K562 (cell line): ENCODE data around the gene THADA. TPM values are rescaled to one million over a fixed set of nuclear protein-coding genes. Genes with fewer than 3 reads are reported as not detected.

Experiments
- ATAC-seq: fragments of 200-7000 bp; cut with Tn5 transposase; 3 replicates; pipeline ENCODE4 v1.9.1; 2020; ENCODE audit warnings: moderate library complexity
- BruUV-seq: library from RNA; stranded (reverse); fragments of 400-500 nt; replicated peaks from 2 replicates; lab custom pipeline; 2021; lab: Mats Ljungman, UMichigan
- CTCF ChIA-PET: fragments of 300-600 bp; formaldehyde crosslinking; extraction: SDS; loops from one replicate; lab custom pipeline; 2021; ENCODE audit warnings: low intra/inter-chr PET ratio; lab: Yijun Ruan, JAX
- POLR2A ChIA-PET: fragments of 300-600, 350-650 bp; sonication (Branson Sonifier 250); formaldehyde crosslinking; extraction: SDS; loops from one replicate; lab custom pipeline; 2021; ENCODE audit warnings: antibody characterized with exemption, inconsistent platforms; lab: Yijun Ruan, JAX
- DNase-seq, 4 experiments: peaks; one replicate each; pipeline versions ENCODE4 v3.0.0 to v3.0.0-alpha.2; 2011 to 2018; ENCODE audit warnings: low spot score in 3 of 4, mixed read lengths in 3 of 4; ENCODE audit errors: extremely low read depth in 1 of 4
- FAIRE-seq: peaks from 2 replicates; lab custom pipeline; 2011; peaks lifted over from hg19 to GRCh38; lab: Jason Lieb, UNC
- H2AFZ ChIP-seq: 2 replicates; pipeline ENCODE4 v1.6.0; 2011; ENCODE audit warnings: low read depth, low read length, control low read depth, inconsistent platforms
- H3K27ac ChIP-seq: fragments of 200-600 bp; 3 replicates; pipeline ENCODE4 v1.8.0; 2011; ENCODE audit warnings: low read depth, mild to moderate bottlenecking, control low read depth, inconsistent platforms, low read length, moderate library complexity, mixed read lengths; ENCODE audit errors: extremely low read depth
- H3K27me3 ChIP-seq, 2 experiments: fragments of 300-600 bp in 1 of 2; 2 replicates in 1 of 2; 3 replicates in 1 of 2; pipeline versions ENCODE4 v1.6.0 to v1.8.0; 2011; ENCODE audit warnings: inconsistent platforms in 2 of 2, low read length in 2 of 2, mild to moderate bottlenecking in 1 of 2, mixed read lengths in 1 of 2, moderate library complexity in 1 of 2; ENCODE audit not compliant: control insufficient read depth in 2 of 2, insufficient read depth in 2 of 2
- H3K36me3 ChIP-seq: fragments of 300-600 bp; 3 replicates; pipeline ENCODE4 v1.8.0; 2011; ENCODE audit warnings: mild to moderate bottlenecking, low read length, inconsistent platforms; ENCODE audit not compliant: control insufficient read depth, insufficient read depth
- H3K4me1 ChIP-seq, 2 experiments: fragments of 200-600 bp in 1 of 2; replicated peaks in 1 of 2; 2 replicates in 1 of 2; 3 replicates in 1 of 2; pipeline versions ENCODE4 v1.5.1 to v1.8.0; 2011; ENCODE audit warnings: inconsistent platforms in 2 of 2, low read length in 2 of 2, mild to moderate bottlenecking in 1 of 2, mixed read lengths in 1 of 2, moderate library complexity in 1 of 2; ENCODE audit not compliant: control insufficient read depth in 2 of 2, insufficient read depth in 2 of 2
- H3K4me2 ChIP-seq: 2 replicates; pipeline ENCODE4 v1.6.1; 2011; ENCODE audit warnings: low read length, control low read depth, inconsistent platforms, mixed read lengths; ENCODE audit not compliant: insufficient read depth
- H3K4me3 ChIP-seq: fragments of 200-600 bp; sonication (generic), shearing (Covaris generic); 2 replicates; pipeline ENCODE4 v1.5.1; 2016; ENCODE audit warnings: control low read depth, inconsistent platforms
- H3K79me2 ChIP-seq: fragments of 200-600 bp; 3 replicates; pipeline ENCODE4 v1.8.0; 2011; ENCODE audit warnings: low read length, inconsistent platforms; ENCODE audit not compliant: control insufficient read depth, insufficient read depth
- H3K9ac ChIP-seq, 2 experiments: 2 replicates each; pipeline versions ENCODE4 v1.6.0 to v1.6.1; 2011; ENCODE audit warnings: low read depth in 2 of 2, low read length in 2 of 2, control low read depth in 1 of 2, inconsistent platforms in 1 of 2, mild to moderate bottlenecking in 1 of 2, mixed read lengths in 1 of 2; ENCODE audit not compliant: insufficient read depth in 1 of 2
- H3K9me1 ChIP-seq: one replicate; pipeline ENCODE4 v1.6.0; 2011; ENCODE audit warnings: inconsistent platforms, mild to moderate bottlenecking, low read length, moderate library complexity; ENCODE audit not compliant: control insufficient read depth, insufficient read depth
- H3K9me3 ChIP-seq: replicated peaks from 2 replicates; pipeline ENCODE4 v1.5.1; 2011; ENCODE audit warnings: low read depth, low read length, inconsistent platforms; ENCODE audit not compliant: control insufficient read depth, insufficient read depth
- H4K20me1 ChIP-seq: replicated peaks from 2 replicates; pipeline ENCODE4 v1.6.1; 2011; ENCODE audit warnings: low read length, inconsistent platforms, mixed read lengths; ENCODE audit not compliant: control insufficient read depth, insufficient read depth
- MAFF ChIP-seq: IDR thresholded peaks from 2 replicates; pipeline ENCODE4 v1.6.1; 2012; ENCODE audit warnings: low read length, improper control_type of control experiment
- RFX1 ChIP-seq: fragments of 450-650 bp; IDR thresholded peaks from 2 replicates; pipeline ENCODE4 v1.6.1; 2016; ENCODE audit warnings: mild to moderate bottlenecking, moderate library complexity
- WGBS: fragments of 100-300 bp; shearing (Covaris generic); methylation state at CpG from one replicate; pipeline ENCODE4 v1.1.6; 2016; ENCODE audit warnings: low coverage, mixed read lengths; ENCODE audit not compliant: insufficient coverage; ENCODE audit errors: missing lambda C conversion rate; 5-methylcytosine and 5-hydroxymethylcytosine counted together
- in situ Hi-C: fragments of 300-500 bp; cut with MboI; formaldehyde crosslinking; loops from 4 replicates; pipeline ENCODE4 v1.15.0; 2018; ENCODE audit warnings: inconsistent platforms, mixed read lengths
- intact Hi-C: fragments of 100-400 bp; cut with micrococcal nuclease; formaldehyde crosslinking; loops from 2 replicates; pipeline ENCODE4 v1.14.2; 2022
- polyA plus RNA-seq, 8 experiments: library from polyadenylated mRNA; depleted of rRNA in 4 of 8; stranded (reverse) in 5 of 8; unstranded in 3 of 8; fragments of >200 nt; fragmentation: Nextera tagmentation in 2 of 8; fragmentation: Illumina TruSeq in 1 of 8; extraction: Ambion mirVana in 2 of 8; extraction: Trizol in 1 of 8; gene quantifications; 2 replicates each; pipeline versions ENCODE4 v1.2.1 to v1.2.3, GENCODE V29; 2011 to 2014; ENCODE audit warnings: inconsistent platforms in 1 of 8, missing spikeins in 1 of 8
- total RNA-seq, 7 experiments: library from RNA; depleted of rRNA in 6 of 7; stranded (reverse); fragments of >200 nt in 6 of 7; fragmentation: Illumina TruSeq in 2 of 7; extraction: Trizol in 2 of 7; gene quantifications; 2 replicates each; pipeline versions ENCODE4 v1.2.1 to v1.2.3, GENCODE V29; 2011 to 2021; ENCODE audit warnings: low replicate concordance in 1 of 7
- TF ChIP-seq, protein P1 (sequence below): sonication (generic); formaldehyde crosslinking; IDR thresholded peaks from 2 replicates; pipeline ENCODE4 v1.8.0; 2022; ENCODE audit warnings: mild to moderate bottlenecking, missing genetic modification reagents

THADA gene
- total and polyA plus RNA-seq, 9 of the 15 experiments (the other 6 are each of a cell fraction or from before 2014, with no cell fraction given) = 17.8 to 34.7 (median 31.9) TPM

DNA sequence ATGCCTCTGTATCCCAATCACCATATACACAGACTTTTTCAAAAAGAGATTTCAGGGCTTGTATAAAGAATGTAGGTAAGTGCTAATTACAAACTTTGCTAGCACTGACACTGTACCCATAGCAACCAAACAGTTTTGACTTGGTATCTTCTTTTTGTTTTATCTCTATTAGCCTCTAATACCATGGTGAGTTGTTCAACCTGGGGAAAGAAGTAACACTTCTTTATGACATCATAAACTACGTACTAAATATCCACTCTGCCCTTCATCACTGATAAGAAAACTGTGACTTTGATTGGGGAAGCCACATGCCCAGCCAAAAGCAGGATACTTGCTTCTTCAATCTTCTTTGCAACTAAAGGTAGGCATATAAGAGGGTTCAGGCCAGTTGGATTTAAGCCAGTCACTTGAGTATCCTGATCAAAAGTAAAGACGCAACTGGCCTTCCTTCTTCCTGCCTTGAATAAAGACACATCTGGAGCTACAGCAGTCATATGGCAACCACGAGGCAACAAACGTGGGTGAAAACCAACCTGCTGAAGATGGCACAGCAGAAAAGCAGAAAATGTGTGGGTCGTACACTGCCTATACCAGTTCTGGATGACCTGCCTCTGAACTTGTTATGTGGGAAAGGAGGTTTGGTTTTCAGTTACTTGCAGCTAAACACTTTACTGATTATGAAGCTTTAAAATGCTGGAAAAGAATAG lies 16.4 kb downstream of the THADA start:
- H3K9ac ChIP-seq = no peak overlapping the region
- no peak for FAIRE-seq
- H2AFZ ChIP-seq = no peak overlapping the region
- 79% methylated on average over 5 of the region's 5 CpGs for WGBS
- no peaks in the 10 kb centered on the region for H3K79me2 ChIP-seq
- no peaks in the 10 kb centered on the region; a peak in 1 of 5 replicates for H3K4me1 ChIP-seq
- H4K20me1 ChIP-seq = no peaks in the 10 kb centered on the region
- no peaks in the 10 kb centered on the region for H3K9me1 ChIP-seq
- intact Hi-C loops = no loop called here
- no peak for ATAC-seq
- CTCF ChIA-PET = no interaction called here
- no TSS peak for BruUV-seq
- in situ Hi-C loops = no loop called here
- H3K36me3 ChIP-seq = peaks cover 73% of the 10 kb centered on the region
- no peak overlapping the region for H3K4me2 ChIP-seq
- POLR2A ChIA-PET = interaction anchor here (0.6 to 1.2 kb wide), 2 partner anchors 13 to 16 kb away, joined by 3 read pairs; partner anchors contain the start of gene THADA
- no peaks in the 10 kb centered on the region for H3K9me3 ChIP-seq
- no peak overlapping the region for H3K4me3 ChIP-seq
- no peak for DNase-seq
- TF ChIP-seq MAFF (no peak), RFX1 (peak; percentile 14; the same call in 1 of the 2 replicates)
- TF ChIP-seq, protein P1, sequence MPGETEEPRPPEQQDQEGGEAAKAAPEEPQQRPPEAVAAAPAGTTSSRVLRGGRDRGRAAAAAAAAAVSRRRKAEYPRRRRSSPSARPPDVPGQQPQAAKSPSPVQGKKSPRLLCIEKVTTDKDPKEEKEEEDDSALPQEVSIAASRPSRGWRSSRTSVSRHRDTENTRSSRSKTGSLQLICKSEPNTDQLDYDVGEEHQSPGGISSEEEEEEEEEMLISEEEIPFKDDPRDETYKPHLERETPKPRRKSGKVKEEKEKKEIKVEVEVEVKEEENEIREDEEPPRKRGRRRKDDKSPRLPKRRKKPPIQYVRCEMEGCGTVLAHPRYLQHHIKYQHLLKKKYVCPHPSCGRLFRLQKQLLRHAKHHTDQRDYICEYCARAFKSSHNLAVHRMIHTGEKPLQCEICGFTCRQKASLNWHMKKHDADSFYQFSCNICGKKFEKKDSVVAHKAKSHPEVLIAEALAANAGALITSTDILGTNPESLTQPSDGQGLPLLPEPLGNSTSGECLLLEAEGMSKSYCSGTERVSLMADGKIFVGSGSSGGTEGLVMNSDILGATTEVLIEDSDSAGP = no peak
- H3K27ac ChIP-seq = no peak overlapping the region
- H3K27me3 ChIP-seq = no peaks in the 10 kb centered on the region
